NAMALWA (cell line): ENCODE results near the gene NDST3.

Experiments
- DNase-seq: peaks from one replicate; pipeline ENCODE4 v3.0.0-alpha.2; 2015; ENCODE audit warnings: low spot score

The NDST3 gene

GRCh38 chr4:118034053-118034785 is at the start of gene NDST3:
Gene NDST3 (plus strand): TSS chr4:118034486. CDS start chr4:118053911, 19,425 bp downstream.
- DNase-seq: peak; percentile 62

- DNase-seq: no peak
These were observed 48.0 kb upstream of the NDST3 start for GRCh38 chr4:117986321-117986720.

- DNase-seq: no peak
These were observed 46.8 kb upstream of the NDST3 start for GRCh38 chr4:117987464-117987863.

GRCh38 chr4:117996891-117997290 is 37.4 kb upstream of the NDST3 start:
- no peak for DNase-seq

DNA sequence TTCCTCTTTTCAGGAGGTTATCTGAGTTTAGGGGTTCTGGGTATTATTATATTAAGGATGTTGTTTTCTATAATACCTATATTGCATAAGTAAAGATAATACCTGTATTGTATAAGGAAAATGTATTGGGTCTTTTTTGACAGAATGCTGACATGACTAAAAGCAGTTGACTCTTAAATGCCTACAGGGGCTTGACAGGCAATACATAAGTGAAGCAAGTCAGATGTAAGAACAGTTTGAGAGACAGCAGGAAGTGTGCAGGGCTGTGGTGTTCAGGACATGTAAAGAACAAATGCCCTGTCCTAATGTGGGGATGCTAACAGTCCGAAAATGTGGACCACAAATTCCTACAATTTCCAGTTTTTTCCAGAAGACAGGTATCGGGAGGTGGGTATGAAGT is 30.2 kb upstream of the NDST3 start:
- no peak for DNase-seq

DNA sequence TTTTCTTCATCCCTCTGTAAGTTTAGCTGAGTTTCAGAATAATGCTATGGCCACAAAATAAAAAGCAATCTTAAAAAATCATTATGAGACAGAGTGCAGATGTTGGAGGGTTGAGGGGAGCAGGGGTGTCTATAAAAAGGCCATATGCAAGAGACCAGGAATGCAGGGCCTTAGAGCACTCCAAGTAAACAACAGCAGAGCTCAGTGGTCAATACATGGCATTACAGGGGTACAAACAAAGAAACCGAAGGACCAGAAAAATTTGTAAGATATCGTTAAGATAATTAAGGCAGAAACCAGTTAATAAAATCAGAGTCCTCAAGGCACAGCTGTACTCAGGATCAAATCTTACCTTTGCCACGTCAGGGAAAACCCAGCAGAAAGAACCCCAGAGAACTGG is 28.4 kb upstream of the NDST3 start:
- no peak for DNase-seq

- DNase-seq: peak; percentile 32
These were observed 22.1 kb upstream of the NDST3 start for GRCh38 chr4:118012142-118012541.

DNA sequence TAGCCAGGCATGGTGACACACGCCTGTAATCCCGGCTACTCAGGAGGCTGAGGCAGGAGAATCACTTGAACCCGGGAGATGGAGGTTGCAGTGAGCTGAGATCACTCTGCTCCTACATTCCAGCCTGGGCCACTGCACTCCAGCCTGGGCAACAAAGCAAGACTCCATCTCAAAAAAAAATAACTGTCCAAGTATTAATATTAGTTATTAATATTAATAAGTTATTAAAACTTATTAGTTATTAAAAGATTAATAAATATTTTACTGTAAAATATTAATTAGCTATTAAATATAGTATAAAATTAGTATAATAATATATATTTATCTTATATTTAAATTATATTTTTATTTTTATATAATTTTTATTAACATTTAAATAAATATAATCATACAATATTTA is 19.5 kb upstream of the NDST3 start:
- DNase-seq: no peak

- no peak for DNase-seq
These were observed 15.7 kb upstream of the NDST3 start for GRCh38 chr4:118018381-118019145.

- DNase-seq: no peak
These were observed 7.5 kb upstream of the NDST3 start for GRCh38 chr4:118026806-118027205.

DNA sequence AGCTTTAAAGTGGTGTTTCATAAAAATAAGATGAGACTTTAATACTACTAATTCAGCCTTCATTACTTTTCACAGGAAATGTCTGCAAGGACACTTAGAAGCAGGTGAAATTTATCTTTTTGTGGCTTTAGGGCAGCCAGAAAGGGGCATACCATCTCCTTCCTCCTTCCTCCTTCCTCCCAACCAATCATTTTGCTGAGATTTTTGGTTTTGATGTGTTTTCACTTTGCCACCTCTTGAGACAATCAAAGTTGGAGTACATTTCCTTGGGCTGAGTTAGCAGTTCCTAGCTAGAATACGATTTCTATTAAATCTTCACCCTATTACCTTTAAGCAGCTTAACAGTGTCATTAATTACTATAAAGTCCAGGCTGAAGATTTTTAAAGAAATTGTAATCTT is 5.1 kb upstream of the NDST3 start:
- no peak for DNase-seq

DNA sequence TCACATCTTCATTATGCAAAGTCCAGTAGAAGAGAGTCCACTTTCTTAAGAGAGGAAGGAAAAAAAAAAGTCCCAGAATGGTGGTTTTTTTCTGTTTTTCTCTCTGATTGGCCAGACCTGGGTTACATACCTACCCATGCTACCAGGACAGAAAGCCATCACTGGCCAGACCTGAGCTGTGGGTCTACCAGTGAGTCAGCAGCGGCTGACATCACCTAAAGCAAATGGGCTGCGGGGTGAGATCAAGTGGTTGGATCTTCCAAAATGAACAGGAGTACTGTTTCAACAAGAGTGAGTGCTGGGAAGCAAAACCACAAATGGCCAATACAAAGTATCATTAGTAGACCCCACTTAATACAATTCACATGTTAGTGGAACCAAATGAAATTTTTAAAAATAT is 1.6 kb upstream of the NDST3 start:
- no peak for DNase-seq

GRCh38 chr4:118033148-118034052 is 886 bp upstream of the NDST3 start:
- DNase-seq: no peak

- DNase-seq: no peak
These were observed 1.0 kb downstream of the NDST3 start for GRCh38 chr4:118035309-118035708.

DNA sequence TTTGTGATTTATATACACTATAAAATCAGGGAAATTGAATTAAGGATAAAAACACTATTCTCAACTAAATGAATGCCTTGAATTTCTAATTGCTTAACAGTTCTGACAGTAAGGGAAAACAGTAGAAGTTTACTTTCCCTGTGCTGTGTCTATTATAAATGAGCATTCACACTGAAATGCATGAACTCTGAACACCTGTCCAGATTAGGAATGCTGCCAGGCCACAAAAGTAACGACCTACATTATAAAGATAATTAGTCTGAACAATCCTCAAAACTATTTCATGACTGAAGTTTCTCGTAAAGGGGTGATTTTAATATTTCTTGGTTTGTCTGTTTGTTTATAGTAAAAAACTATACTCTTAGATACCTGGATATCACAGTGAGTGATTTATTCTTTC is 2.0 kb downstream of the NDST3 start:
- DNase-seq: no peak

DNA sequence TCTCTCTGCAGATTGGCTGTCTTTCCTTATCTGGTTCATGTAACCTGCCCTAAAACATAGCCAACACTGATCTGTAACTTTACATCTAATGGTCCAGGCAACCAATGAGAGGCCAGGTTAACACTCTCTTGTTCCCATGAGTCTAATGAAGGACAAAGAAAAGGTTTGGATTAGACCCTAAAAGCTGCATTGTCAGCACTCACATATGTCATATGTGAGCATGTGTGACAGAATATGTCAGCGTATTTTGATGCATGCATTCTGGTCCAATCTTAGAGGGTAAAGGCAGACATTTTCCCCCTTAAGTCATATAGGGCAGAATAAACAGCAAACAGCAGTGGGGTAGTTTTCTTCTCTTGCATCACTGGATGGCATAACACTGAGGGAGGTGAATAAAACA is 3.7 kb downstream of the NDST3 start:
- DNase-seq: no peak

GRCh38 chr4:118046323-118046722 is 12.0 kb downstream of the NDST3 start:
- no peak for DNase-seq

DNA sequence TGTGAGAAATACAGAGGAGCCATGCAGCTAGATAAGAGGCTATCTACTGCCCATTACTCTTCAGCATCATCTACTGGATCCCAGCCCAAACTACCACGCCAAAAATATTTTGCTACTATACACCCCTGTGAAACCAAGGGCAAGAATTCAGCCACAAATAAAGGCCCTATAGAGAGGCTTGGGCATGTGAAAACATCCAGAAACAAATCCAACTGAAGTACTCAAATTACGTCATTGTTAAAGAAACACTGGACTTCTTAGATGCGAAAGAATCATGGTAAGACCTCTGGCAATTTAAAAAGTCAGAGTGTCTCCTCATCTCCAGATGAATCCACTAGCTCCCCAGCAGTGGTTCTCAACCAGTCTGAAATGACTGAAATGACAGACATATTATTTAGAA is 12.8 kb downstream of the NDST3 start:
- DNase-seq: no peak

GRCh38 chr4:118058955-118059354 is 24.7 kb downstream of the NDST3 start:
- no peak for DNase-seq

GRCh38 chr4:118059397-118059796 is 25.1 kb downstream of the NDST3 start:
- DNase-seq: no peak

DNA sequence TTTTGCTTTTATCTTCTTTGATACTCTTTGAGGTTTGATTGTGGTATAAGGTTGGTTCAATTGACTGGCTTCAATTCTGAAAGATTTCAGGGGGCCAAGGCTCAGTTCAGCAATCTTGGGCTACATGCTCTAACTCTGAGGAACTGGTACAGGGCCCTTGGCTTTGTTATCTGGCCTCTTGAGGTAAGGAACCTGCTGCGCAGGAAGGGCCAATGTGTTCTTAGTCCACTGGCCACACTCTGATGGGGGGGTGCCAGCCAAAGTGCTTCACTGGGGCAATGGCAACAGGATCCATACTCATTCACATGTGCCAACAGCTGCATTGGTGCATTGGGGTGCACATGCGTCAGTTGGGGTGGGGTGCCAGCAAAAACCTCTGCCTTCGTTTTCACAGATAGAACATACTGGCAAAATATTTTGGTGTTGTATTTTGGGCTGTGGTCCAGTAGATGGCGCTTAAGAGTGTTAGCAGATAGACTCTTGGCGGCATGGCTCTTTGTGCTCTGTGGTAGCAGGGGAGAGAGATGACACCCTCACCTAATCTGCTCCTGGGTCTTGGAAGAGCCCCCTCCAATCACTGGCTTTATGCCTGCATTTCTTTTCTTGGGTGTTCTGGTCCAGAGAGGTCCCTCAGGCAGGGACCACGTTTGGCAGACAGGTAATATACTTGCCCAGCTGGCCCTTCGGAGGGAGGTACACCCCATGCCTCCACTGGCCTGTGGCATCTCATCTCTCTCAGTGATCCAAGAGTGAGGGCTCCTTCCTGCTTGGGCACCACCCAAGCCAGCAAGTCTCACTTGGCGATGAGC is 42.9 kb downstream of the NDST3 start:
- peak; percentile 60 for DNase-seq

DNA sequence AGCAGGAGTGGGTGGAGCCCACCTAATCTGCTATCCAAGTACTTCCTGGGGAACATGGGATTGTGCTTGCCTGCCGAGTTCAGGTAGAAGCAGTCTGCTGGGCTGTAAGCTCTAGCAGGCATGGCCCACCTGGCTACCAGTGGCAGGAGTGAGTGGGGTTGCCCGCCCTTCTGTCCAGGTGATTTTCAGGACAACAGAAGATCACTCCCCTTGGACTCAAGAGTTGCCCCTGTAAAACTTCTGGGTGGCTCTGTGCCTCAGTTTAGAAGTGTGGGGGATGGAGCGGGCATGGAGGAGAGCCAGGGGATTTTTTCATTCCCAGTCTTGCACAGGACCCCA is 43.5 kb downstream of the NDST3 start:
- DNase-seq: no peak
